Esophagus squamous epithelium (tissue), 4 donors: ENCODE results near the gene BACE2.

Experiments used
- CTCF ChIP-seq, 6 experiments: fragments of 450-650 bp in 4 of 6; fragments of 200-600 bp in 2 of 6; sonication (generic) in 2 of 6; IDR thresholded peaks; one replicate each; pipeline ENCODE4 v1.5.1; 2016 to 2019; ENCODE audit warnings: antibody characterized with exemption in 6 of 6, mild to moderate bottlenecking in 4 of 6, moderate library complexity in 4 of 6
- POLR2A ChIP-seq, 4 donors: fragments of 450-650 bp; IDR thresholded peaks; one replicate each; pipeline ENCODE4 v1.6.1; 2017; ENCODE audit warnings: antibody characterized with exemption in 4 of 4, mild to moderate bottlenecking in 4 of 4, moderate library complexity in 3 of 4

GRCh38 chr21:41195311-41195710 is 27.4 kb downstream of the BACE2 start:
- TF ChIP-seq CTCF (IDR thresholded peaks at IDR 0.05) (no peak), POLR2A (IDR thresholded peaks at IDR 0.05) (no peak)
